Ectodermal cell (in vitro differentiated cells): ENCODE results near the gene GPATCH1.
"Not testable (repeated sequence)": the region's sequence is repeated elsewhere in the genome, so short reads cannot be mapped to it uniquely, and the experiment has no call there.

Source experiments
- H3K27ac ChIP-seq: 2 replicates; pipeline ENCODE4 v1.7.0; 2013; ENCODE audit warnings: mild to moderate bottlenecking, low read depth, low read length; ENCODE audit not compliant: insufficient read depth, poor library complexity, severe bottlenecking
- H3K27me3 ChIP-seq: 2 replicates; pipeline ENCODE4 v1.7.0; 2013; ENCODE audit warnings: mild to moderate bottlenecking, low read length; ENCODE audit not compliant: insufficient read depth, control insufficient read depth, poor library complexity, severe bottlenecking
- H3K36me3 ChIP-seq: one replicate; pipeline ENCODE4 v1.7.0; 2013; ENCODE audit warnings: low read length; ENCODE audit not compliant: control insufficient read depth, insufficient read depth
- H3K4me1 ChIP-seq: one replicate; pipeline ENCODE4 v1.7.0; 2013; ENCODE audit warnings: low read length; ENCODE audit not compliant: control insufficient read depth, insufficient read depth
- H3K4me3 ChIP-seq: 2 replicates; pipeline ENCODE4 v1.7.0; 2013; ENCODE audit warnings: low read depth, low read length, control low read depth; ENCODE audit not compliant: insufficient read depth
- H3K9me3 ChIP-seq: 2 replicates; pipeline ENCODE4 v1.7.0; 2013; ENCODE audit warnings: mild to moderate bottlenecking, low read length, moderate library complexity; ENCODE audit not compliant: control insufficient read depth
- WGBS, 2 experiments: methylation state at CpG; one replicate each; pipeline ENCODE4 v1.1.7; 2013; ENCODE audit warnings: missing lambda C conversion rate in 2 of 2; 5-methylcytosine and 5-hydroxymethylcytosine counted together

GPATCH1 gene

DNA sequence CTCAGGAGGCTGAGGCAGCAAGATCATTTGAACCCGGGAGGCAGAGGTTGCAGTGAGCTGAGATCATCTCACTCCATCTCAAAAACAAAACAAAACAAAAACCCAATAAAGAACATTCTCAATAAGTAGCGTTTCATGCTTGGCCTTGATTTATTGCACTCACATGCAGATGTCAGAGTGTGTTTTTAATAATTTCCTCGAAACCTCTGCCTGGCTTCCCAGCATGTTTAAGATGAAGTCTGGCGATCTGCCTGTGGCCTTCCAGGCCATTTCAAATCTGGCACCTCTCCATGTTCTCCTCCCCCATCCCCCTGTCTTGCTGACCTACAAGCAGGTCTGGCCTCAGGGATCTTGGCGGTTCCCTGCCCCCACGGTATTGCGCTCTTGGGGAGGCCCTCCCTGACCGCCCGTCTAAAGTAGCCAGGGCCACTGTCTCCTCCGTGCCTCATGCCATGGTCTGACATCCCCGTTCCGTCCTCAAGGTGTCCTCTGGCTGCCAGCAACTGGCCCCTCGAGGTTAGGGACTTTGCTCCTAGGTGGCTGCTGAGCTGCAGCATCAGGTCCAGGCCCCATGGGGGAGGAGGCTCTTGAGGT is 52.6 kb downstream of the GPATCH1 start:
- Histone ChIP-seq H3K4me3 (no peak overlapping the region), H3K27ac (no peak overlapping the region), H3K4me1 (no peaks in the 10 kb centered on the region), H3K9me3 (no peaks in the 10 kb centered on the region), H3K27me3 (no peaks in the 10 kb centered on the region), H3K36me3 (no peaks in the 10 kb centered on the region)
- 77 to 80% methylated on average over 13 of the region's 13 CpGs for WGBS, 2 experiments

DNA sequence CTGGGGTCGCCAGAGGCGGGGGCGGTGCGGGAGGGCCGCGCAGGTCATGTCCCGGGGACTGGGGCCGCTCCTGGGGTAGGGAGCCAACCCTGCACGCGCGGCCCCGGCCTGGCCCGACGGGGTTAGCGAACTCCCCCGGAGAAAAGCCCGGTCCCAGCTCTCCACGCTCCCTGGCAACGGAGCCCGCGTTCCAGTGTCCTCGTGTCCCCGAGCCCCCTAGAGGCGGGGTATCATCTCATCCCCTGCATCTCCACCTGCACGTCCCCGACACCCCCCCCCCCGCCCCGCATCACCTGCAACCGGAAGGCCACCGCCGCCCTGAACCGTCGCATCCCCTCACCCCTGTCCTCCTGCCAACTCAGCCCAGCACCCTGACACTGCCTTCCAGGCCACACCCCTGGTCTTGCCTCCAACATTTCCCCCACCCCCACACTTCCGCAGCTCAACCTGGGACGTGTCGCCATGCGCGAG is 53.6 kb downstream of the GPATCH1 start:
- Histone ChIP-seq H3K27me3 (no peaks in the 10 kb centered on the region), H3K4me3 (no peak overlapping the region), H3K36me3 (no peaks in the 10 kb centered on the region), H3K27ac (no peak overlapping the region), H3K4me1 (no peaks in the 10 kb centered on the region), H3K9me3 (no peaks in the 10 kb centered on the region)
- 53 to 58% methylated on average over 31 to 32 of the region's 38 CpGs for WGBS, 2 experiments

DNA sequence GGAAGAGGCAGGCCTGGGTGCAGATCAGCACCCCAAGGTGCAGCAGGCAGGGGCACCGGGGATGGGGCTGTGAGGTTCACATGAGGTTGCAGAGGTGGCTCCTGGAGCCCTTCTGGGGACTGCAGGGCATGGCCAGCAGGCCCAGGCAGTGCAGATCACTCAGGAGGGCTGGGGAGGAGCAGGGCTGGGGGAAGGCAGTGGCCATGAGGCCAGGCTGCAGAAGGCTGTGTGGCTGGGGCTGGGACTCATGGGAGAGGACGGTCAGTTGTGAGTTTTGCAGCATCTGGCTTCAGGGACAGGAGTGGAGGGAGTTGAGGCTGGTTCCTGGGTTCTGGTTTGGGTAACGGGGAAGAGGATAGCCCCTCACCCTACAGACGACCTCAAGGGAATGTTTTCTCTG is 58.2 kb downstream of the GPATCH1 start:
- H3K9me3 ChIP-seq, result no peaks in the 10 kb centered on the region
- H3K4me1 ChIP-seq, result no peaks in the 10 kb centered on the region
- 76 to 80% methylated on average over 4 of the region's 4 CpGs for WGBS, 2 experiments
- no peak overlapping the region for H3K4me3 ChIP-seq
- H3K36me3 ChIP-seq, result no peaks in the 10 kb centered on the region
- no peak overlapping the region for H3K27ac ChIP-seq
- H3K27me3 ChIP-seq, result no peaks in the 10 kb centered on the region

DNA sequence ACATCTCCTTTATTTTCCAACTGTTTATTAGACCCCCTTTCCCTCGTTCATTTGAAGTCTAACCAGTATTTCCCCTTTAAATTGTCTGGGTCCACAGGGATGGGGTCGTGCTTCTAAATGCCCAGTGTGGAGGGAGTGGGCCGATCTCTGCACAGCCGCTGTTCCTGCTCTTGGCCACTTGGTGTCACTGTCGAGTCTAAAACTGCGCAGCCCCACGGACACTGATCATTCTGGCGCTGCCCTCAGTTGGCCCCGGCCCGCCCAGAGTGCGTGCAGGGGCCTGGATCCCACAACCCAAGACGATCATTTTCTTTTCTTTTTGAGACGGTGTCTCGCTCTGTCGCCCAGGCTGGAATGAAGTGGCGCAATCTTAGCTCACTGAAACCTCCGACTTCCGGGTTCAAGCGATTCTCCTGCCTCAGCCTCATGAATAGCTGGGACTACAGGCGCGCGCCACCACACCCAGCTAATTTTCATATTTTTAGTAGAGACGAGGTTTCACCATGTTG is 63.0 kb downstream of the GPATCH1 start:
- Histone ChIP-seq H3K27me3 (no peaks in the 10 kb centered on the region), H3K4me3 (no peak overlapping the region), H3K4me1 (no peaks in the 10 kb centered on the region), H3K27ac (no peak overlapping the region), H3K9me3 (no peaks in the 10 kb centered on the region), H3K36me3 (no peaks in the 10 kb centered on the region)
- 40 to 42% methylated on average over 23 of the region's 23 CpGs for WGBS, 2 experiments

DNA sequence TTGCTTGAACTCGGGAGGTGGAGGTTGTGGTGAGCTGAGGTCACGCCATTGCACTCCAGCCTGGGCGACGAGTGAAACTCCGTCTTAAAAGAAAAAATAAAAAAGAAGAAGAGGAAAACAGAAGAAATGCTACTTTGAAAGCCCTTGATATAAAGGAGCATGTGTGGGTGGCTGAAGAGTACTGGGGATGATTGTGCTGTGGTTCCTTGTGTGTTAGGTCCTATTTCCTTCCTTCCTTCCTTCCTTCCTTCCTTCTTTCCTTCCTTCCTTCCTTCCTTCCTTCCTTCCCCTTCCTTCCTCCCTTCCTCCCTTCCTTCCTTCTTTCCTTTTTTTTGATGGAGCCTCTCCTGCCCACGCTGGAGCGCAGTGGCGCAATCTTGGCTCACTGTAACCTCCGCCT is 65.2 kb downstream of the GPATCH1 start:
- Histone ChIP-seq H3K9me3 (no peaks in the 10 kb centered on the region), H3K4me1 (no peaks in the 10 kb centered on the region), H3K36me3 (no peaks in the 10 kb centered on the region), H3K27ac (no peak overlapping the region), H3K4me3 (no peak overlapping the region), H3K27me3 (no peaks in the 10 kb centered on the region)
- 90 to 96% methylated on average over 9 of the region's 9 CpGs for WGBS, 2 experiments

DNA sequence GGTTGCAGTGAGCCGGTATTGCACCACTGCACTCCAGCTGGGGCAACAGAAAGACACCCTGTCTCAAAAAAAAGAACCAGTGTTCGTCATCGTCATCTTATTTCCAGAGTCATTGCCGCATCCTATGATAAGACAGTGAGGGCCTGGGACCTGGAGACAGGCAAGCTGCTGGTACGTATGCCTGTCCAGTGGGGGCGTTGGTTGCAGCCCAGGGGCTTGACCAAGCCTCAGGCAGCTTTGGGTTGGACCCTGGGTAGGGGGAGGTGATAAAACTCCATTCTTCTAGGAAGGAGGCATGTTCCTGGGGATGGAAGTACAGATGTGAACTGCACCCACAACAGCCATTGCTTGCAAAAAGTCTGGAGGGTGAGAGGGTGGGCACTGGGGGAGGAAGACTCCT is 66.6 kb downstream of the GPATCH1 start:
- WGBS, 2 experiments, result 89 to 91% methylated on average over 6 of the region's 6 CpGs
- Histone ChIP-seq H3K27ac (no peak overlapping the region), H3K27me3 (no peaks in the 10 kb centered on the region), H3K36me3 (no peaks in the 10 kb centered on the region), H3K9me3 (no peaks in the 10 kb centered on the region), H3K4me1 (no peaks in the 10 kb centered on the region), H3K4me3 (no peak overlapping the region)

DNA sequence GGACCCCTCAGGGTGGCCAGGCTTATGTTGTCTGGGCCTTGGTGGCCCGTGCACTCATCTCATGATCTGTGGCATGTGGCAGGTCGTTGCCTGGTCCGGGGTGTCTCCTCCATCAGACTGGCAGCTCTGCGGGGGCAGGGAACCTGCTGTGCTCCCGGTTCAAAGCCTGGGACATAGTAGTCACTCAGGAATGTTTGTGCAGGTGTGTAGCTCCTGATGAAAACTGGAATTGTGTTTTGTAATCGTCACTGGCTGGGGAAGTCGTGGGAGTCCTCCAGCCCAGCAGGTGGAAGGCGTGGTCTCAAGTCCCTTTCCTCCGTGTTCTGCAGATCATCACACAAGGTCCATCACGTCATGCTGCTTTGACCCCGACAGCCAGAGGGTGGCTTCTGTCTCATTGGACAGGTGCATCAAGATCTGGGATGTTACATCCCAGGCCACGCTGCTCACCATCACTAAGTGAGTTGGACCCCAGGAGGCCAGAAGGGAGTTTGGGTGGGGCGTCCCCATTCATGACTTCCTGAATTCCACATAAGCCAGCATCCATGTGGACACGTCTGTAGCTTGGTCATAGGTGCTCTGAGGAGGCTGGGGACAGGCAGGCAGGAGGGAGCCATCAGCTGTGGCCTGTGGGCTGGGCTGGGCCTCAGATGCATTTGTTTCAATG is 70.0 kb downstream of the GPATCH1 start:
- Histone ChIP-seq H3K9me3 (no peaks in the 10 kb centered on the region), H3K4me3 (no peak overlapping the region), H3K4me1 (no peaks in the 10 kb centered on the region), H3K27ac (no peak overlapping the region), H3K36me3 (no peaks in the 10 kb centered on the region), H3K27me3 (no peaks in the 10 kb centered on the region)
- 86 to 88% methylated on average over 14 of the region's 14 CpGs for WGBS, 2 experiments

DNA sequence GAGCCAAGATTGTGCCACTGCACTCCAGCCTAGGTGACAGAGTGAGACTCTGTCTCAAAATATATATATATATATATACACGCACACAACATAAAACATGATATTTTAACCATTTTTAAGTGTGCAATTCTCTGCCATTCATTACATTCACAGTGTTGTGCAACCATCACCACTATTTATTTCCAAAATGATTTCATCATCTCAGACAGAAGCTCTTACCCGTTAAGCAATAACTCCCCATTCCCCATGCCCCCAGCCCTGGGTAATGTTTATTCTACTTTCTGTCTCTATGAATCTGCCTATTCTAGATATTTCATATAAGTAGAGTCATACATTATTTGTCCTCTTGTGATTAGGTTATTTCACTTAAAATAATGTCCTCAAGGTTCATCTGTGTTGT is 71.2 kb downstream of the GPATCH1 start:
- H3K4me3 ChIP-seq, result no peak overlapping the region
- H3K27ac ChIP-seq, result no peak overlapping the region
- no peaks in the 10 kb centered on the region for H3K9me3 ChIP-seq
- no peaks in the 10 kb centered on the region for H3K4me1 ChIP-seq
- H3K36me3 ChIP-seq, result no peaks in the 10 kb centered on the region
- WGBS, 2 experiments, result 90 to 97% methylated on average over 2 of the region's 2 CpGs
- H3K27me3 ChIP-seq, result no peaks in the 10 kb centered on the region

DNA sequence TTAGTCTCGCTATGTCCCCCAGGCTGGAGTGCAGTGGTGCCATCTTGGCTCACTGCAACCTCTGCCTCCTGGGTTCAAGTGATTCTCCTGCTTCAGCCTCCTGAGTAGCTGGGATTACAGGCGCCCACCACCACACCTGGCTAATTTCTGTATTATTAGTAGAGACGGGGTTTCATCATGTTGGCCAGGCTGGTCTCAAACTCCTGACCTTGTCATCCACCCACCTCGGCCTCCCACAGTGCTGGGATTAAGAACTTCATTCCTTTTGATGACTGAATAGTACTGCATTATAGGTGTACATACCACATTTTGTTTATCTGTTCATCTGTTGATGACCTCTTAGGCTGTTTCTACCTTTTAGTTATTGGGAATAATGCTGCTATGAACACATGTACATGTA is 71.6 kb downstream of the GPATCH1 start:
- WGBS, 2 experiments, result 92 to 95% methylated on average over 4 of the region's 4 CpGs
- H3K27ac ChIP-seq, H3K4me3 ChIP-seq, H3K9me3 ChIP-seq, H3K36me3 ChIP-seq, H3K4me1 ChIP-seq, H3K27me3 ChIP-seq: not testable (repeated sequence)

DNA sequence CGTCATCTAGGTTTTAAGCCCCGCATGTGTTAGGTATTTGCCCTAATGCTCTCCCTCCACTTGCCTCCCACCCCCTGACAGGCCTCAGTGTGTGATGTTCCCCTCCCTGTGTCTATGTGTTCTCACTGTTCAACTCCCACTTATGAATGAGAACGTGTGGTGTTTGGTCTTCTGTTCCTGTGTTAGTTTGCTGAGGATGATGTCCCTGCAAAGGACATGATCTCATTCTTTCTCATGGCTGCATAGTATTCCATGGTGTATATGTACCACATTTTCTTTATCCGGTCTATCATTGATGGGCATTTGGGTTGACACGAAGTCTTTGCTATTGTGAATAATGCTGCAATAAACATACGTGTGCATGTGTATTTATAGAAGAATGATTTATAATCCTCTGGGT is 73.3 kb downstream of the GPATCH1 start:
- not testable (repeated sequence) for H3K4me3 ChIP-seq, H3K27me3 ChIP-seq, H3K4me1 ChIP-seq, H3K27ac ChIP-seq, H3K36me3 ChIP-seq, H3K9me3 ChIP-seq
- 89 to 90% methylated on average over 6 of the region's 6 CpGs for WGBS, 2 experiments
